ENCODE data around the gene KRT77.

Gene KRT77

DNA sequence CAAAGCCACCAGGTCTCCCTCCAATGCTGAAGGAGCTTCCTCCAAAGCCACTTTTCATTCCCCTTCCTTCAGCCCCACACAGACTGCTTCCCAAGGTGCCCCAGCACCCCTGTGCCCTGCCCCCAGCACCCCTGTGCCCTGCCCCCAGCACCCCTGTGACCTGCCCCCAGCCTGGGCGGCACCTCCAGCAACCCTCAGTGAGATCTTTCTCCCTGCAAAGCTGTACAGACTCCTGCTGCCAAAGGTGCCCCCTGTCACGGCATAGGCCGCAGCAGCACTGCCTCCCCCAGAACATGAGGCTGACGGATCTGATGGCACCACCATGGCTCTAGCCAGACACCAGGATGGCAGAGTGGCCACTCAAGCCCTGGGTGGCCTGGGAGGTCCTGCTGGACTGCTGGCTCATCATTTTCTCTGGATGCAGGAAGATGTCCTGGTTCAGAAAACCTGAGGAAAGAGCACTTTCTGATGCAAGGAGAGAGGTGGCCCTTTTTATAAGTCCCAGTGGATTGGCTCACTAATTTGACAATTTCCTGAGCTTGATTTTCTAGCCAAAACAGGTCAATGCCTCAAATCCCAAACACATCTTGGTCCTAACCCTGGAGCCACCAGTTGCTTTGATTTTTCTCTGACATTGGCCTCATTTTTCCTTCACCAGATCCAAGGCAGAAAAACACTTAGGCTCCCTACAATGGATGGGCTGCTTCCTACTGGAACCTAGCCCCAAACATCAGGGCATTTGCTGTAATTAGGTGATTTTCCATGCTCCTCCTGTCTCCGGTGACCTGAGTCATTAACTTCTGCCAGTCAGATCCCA lies 32.7 kb upstream of the KRT77 start:
- no peak for DNase-seq (ENCODE audit: low read depth)
- H3K4me3 ChIP-seq (ENCODE audit: low read depth, low read length): no peak overlapping the region
- TF ChIP-seq, protein P1, sequence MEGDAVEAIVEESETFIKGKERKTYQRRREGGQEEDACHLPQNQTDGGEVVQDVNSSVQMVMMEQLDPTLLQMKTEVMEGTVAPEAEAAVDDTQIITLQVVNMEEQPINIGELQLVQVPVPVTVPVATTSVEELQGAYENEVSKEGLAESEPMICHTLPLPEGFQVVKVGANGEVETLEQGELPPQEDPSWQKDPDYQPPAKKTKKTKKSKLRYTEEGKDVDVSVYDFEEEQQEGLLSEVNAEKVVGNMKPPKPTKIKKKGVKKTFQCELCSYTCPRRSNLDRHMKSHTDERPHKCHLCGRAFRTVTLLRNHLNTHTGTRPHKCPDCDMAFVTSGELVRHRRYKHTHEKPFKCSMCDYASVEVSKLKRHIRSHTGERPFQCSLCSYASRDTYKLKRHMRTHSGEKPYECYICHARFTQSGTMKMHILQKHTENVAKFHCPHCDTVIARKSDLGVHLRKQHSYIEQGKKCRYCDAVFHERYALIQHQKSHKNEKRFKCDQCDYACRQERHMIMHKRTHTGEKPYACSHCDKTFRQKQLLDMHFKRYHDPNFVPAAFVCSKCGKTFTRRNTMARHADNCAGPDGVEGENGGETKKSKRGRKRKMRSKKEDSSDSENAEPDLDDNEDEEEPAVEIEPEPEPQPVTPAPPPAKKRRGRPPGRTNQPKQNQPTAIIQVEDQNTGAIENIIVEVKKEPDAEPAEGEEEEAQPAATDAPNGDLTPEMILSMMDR (IDR thresholded peaks at IDR 0.05; ENCODE audit: insufficient read depth, low read depth, low read length, missing control alignments): no peak

DNA sequence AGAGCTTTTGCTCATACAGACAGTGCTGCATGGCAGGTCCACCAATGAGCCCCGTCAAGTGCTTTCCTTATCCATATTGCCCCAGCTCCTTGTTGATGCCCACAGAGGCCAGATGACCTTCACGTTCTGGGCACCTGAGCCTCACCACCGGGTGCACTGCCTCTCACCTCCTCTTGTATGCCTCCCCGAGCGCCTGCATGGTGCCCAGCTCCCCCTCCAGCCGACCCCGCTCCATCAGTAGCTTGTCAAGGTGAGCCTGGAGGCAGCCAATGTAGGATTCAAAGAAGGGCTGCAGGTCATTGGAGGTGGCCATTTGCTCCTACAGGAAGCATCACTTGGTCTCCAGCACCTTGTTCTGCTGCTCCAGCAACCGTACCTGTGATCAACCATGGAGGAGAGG lies 31.8 kb upstream of the KRT77 start:
- no peak overlapping the region for H3K4me3 ChIP-seq (ENCODE audit: low read depth, low read length)
- no peak for DNase-seq (ENCODE audit: low read depth)
- TF ChIP-seq, protein P1 (IDR thresholded peaks at IDR 0.05; ENCODE audit: insufficient read depth, low read depth, low read length, missing control alignments): no peak

DNA sequence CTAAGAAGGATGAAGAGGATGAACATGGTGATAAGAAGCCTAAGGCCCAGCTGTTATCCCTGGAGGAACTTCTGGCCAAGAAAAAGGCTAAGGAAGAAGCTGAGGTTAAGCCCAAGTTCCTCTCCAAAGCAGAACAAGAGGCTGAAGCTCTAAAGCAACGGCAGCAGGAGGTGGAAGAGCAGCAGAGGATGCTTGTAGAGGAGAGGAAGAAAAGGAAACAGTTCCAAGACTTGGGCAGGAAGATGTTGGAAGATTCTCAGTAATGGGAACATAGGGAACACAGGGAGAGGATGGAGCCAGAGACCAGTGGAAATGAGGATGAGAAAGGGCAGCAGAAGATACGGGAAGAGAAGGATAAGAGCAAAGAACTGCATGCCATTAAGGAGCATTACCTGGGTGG lies 27.5 kb upstream of the KRT77 start:
- TF ChIP-seq, protein P1 (IDR thresholded peaks at IDR 0.05; ENCODE audit: insufficient read depth, low read depth, low read length, missing control alignments): no peak
- H3K4me3 ChIP-seq (ENCODE audit: low read depth, low read length): no peak overlapping the region
- DNase-seq (ENCODE audit: low read depth): no peak

DNA sequence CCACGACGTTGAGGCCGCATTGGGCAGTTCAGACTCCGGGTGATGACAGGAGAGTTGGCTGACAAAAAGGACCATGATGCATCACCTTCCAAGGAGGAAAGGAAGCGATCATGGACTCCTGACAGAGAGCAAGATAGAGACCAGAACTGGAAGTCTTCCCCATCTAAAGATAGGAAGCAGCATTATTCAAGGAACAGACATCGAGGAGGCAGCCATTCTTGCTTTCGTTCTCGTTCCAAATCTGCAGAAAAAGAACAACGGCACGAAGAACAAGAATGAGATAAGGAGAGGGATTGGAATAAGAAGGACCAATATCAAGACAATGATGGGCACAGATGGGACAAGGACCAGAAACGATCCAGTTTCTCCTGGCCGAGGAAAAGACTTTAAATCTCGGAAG lies 27.1 kb upstream of the KRT77 start:
- no peak for DNase-seq (ENCODE audit: low read depth)
- H3K4me3 ChIP-seq (ENCODE audit: low read depth, low read length): no peak overlapping the region
- TF ChIP-seq, protein P1 (IDR thresholded peaks at IDR 0.05; ENCODE audit: insufficient read depth, low read depth, low read length, missing control alignments): no peak

DNA sequence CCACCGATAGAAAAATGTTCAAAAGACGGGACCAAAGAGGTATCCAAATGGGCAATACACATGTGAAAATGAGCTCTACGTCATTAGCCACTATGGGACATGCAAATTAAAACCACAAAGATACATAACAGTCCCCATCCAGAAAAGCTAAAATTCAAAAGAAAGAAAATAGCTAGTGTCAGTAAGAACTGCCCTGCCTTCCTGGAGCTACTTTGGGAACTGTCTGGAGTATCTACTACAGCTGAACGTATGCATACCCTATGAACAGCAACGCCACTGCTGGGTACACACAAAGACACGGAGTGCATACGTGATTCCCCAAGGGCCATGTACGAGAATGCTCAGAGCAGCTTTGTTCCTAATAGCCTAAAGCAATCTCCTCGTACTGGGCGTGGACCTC lies 25.8 kb upstream of the KRT77 start:
- DNase-seq (ENCODE audit: low read depth): no peak
- H3K4me3 ChIP-seq (ENCODE audit: low read depth, low read length): no peak overlapping the region
- TF ChIP-seq, protein P1 (IDR thresholded peaks at IDR 0.05; ENCODE audit: insufficient read depth, low read depth, low read length, missing control alignments): no peak

DNA sequence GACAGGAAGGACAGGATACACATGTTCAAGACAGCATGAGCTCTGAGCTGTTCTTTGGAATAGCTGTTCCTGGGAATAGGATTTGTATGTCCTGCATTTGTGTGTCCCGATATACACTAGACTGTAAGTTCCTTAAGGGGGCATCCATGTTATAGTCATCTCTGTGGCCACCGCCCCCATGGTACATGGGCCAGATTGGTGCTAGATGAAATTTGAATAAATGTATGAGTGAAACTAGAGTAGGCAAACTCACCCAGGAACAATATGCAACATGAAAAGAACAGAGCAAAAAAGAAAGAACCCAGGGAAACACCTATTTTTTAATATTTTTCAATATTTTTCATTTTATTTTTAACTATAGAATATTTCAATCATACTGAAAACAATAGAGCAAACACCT lies 25.1 kb upstream of the KRT77 start:
- DNase-seq (ENCODE audit: low read depth): no peak
- TF ChIP-seq, protein P1 (IDR thresholded peaks at IDR 0.05; ENCODE audit: insufficient read depth, low read depth, low read length, missing control alignments): no peak
- no peak overlapping the region for H3K4me3 ChIP-seq (ENCODE audit: low read depth, low read length)

DNA sequence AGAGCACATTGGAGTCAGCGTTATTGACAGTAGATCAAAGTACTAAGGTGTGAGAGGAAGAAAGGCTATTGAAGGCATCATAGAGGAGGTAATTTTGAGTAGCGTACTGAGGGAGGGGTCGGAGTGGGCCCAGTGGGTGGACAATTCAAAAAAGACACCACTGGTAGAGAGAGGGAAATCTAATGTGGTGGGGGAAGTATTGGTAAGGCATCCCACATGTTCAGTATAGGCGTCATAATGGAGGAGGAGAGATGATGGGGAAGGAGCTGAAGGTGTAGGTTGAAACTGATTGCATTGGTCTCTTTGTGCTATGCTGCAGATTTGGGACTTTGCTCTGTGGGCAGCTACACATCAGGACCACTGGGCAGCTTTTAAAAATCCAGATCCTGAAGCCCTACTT lies 23.7 kb upstream of the KRT77 start:
- H3K4me3 ChIP-seq (ENCODE audit: low read depth, low read length): no peak overlapping the region
- no peak for DNase-seq (ENCODE audit: low read depth)
- TF ChIP-seq, protein P1 (IDR thresholded peaks at IDR 0.05; ENCODE audit: insufficient read depth, low read depth, low read length, missing control alignments): no peak
